GM23338 (cell line): Measurements from ENCODE around the gene SNRPA1. TPM values are rescaled to one million over a fixed set of nuclear protein-coding genes. Genes with fewer than 3 reads are reported as not detected.

Experiments
- ATAC-seq: fragments of 200-7000 bp; cut with Tn5 transposase; 3 replicates; pipeline ENCODE4 v1.9.1; 2020
- DNase-seq: peaks from one replicate; pipeline ENCODE4 v3.0.0-alpha.2; 2015; ENCODE audit warnings: low spot score
- H2AFZ ChIP-seq: fragments of 200-600 bp; sonication (generic); 2 replicates; pipeline ENCODE4 v1.8.0; 2016; ENCODE audit warnings: antibody characterized with exemption, mild to moderate bottlenecking, moderate library complexity
- H3F3A ChIP-seq: fragments of 200-600 bp; sonication (generic); replicated peaks from 2 replicates; pipeline ENCODE4 v1.8.0; 2017; ENCODE audit warnings: antibody characterized with exemption, mixed run types, low read depth
- H3K27ac ChIP-seq: fragments of 200-600 bp; sonication (generic); 2 replicates; pipeline ENCODE4 v1.6.1; 2016; ENCODE audit warnings: low read depth
- H3K27me3 ChIP-seq: fragments of 200-600 bp; sonication (generic); 2 replicates; pipeline ENCODE4 v1.8.0; 2016; ENCODE audit warnings: mild to moderate bottlenecking, mixed run types, moderate library complexity; ENCODE audit not compliant: insufficient read depth
- H3K36me3 ChIP-seq: fragments of 200-600 bp; sonication (generic); 2 replicates; pipeline ENCODE4 v1.8.0; 2016; ENCODE audit warnings: mild to moderate bottlenecking; ENCODE audit not compliant: insufficient read depth
- H3K4me1 ChIP-seq: fragments of 200-600 bp; sonication (generic); 2 replicates; pipeline ENCODE4 v1.8.0; 2016; ENCODE audit warnings: mild to moderate bottlenecking, moderate library complexity; ENCODE audit not compliant: insufficient read depth
- H3K4me2 ChIP-seq: fragments of 200-600 bp; sonication (generic); 2 replicates; pipeline ENCODE4 v1.7.1; 2017; ENCODE audit warnings: mixed run types
- H3K4me3 ChIP-seq: fragments of 200-600 bp; sonication (generic); 2 replicates; pipeline ENCODE4 v1.6.1; 2016; ENCODE audit warnings: mixed run types
- H3K79me2 ChIP-seq: fragments of 200-600 bp; sonication (generic); replicated peaks from 2 replicates; pipeline ENCODE4 v1.8.0; 2017; ENCODE audit warnings: mild to moderate bottlenecking; ENCODE audit not compliant: insufficient read depth
- H3K9me2 ChIP-seq: fragments of 200-600 bp; sonication (generic); 2 replicates; pipeline ENCODE4 v1.8.0; 2017; ENCODE audit not compliant: insufficient read depth
- H4K20me1 ChIP-seq: fragments of 200-600 bp; sonication (generic); replicated peaks from 2 replicates; pipeline ENCODE4 v1.8.0; 2017; ENCODE audit warnings: mild to moderate bottlenecking; ENCODE audit not compliant: insufficient read depth
- H3K27ac Mint-ChIP-seq: 2 replicates; pipeline ENCODE4 v1.8.0; 2020; ENCODE audit warnings: inconsistent platforms, mild to moderate bottlenecking, moderate library complexity, mixed read lengths
- H3K27me3 Mint-ChIP-seq: 3 replicates; pipeline ENCODE4 v1.8.0; 2022; ENCODE audit warnings: low read depth, mild to moderate bottlenecking, moderate library complexity, mixed read lengths, inconsistent platforms; ENCODE audit not compliant: insufficient read depth, poor library complexity
- H3K36me3 Mint-ChIP-seq: 3 replicates; pipeline ENCODE4 v1.8.0; 2021; ENCODE audit warnings: low read depth, mild to moderate bottlenecking, inconsistent platforms, moderate library complexity, mixed read lengths
- H3K4me1 Mint-ChIP-seq: 3 replicates; pipeline ENCODE4 v1.8.0; 2020; ENCODE audit warnings: mild to moderate bottlenecking, inconsistent platforms, mixed read lengths
- H3K4me3 Mint-ChIP-seq: 3 replicates; pipeline ENCODE4 v1.8.0; 2021; ENCODE audit warnings: moderate library complexity, mild to moderate bottlenecking, inconsistent platforms, mixed read lengths
- H3K9me3 Mint-ChIP-seq: 3 replicates; pipeline ENCODE4 v1.8.0; 2020; ENCODE audit warnings: moderate library complexity, mild to moderate bottlenecking, inconsistent platforms, mixed read lengths
- EZH2 ChIP-seq: fragments of 200-600 bp; sonication (generic); IDR thresholded peaks from one replicate; pipeline ENCODE4 v1.8.0; 2017; ENCODE audit warnings: antibody characterized with exemption, mild to moderate bottlenecking, low read depth; ENCODE audit not compliant: unreplicated experiment
- EZH2phosphoT487 ChIP-seq: fragments of 200-600 bp; sonication (generic); IDR thresholded peaks from one replicate; pipeline ENCODE4 v1.8.1; 2018; ENCODE audit warnings: antibody characterized with exemption; ENCODE audit not compliant: unreplicated experiment
- JUNB ChIP-seq: IDR thresholded peaks from one replicate; pipeline ENCODE4 v1.6.1; 2016; ENCODE audit warnings: antibody characterized with exemption; ENCODE audit not compliant: unreplicated experiment
- NANOG ChIP-seq: IDR thresholded peaks from 2 replicates; pipeline ENCODE4 v1.6.1; 2016; ENCODE audit warnings: antibody characterized with exemption, borderline replicate concordance
- STAT1 ChIP-seq: IDR thresholded peaks from one replicate; pipeline ENCODE4 v1.6.1; 2016; ENCODE audit warnings: antibody characterized with exemption; ENCODE audit not compliant: unreplicated experiment
- ZNF331 ChIP-seq: fragments of 250-450 bp; sonication (Bioruptor Pico); IDR thresholded peaks from 2 replicates; pipeline ENCODE4 v1.5.0; 2020; ENCODE audit warnings: low read depth, mild to moderate bottlenecking, moderate library complexity
- polyA plus RNA-seq: library from polyadenylated mRNA; unstranded; fragments of >200 nt; fragmentation: Nextera tagmentation; extraction: Ambion mirVana; gene quantifications from 2 replicates; pipeline ENCODE4 v1.2.1, GENCODE V29; 2016
- total RNA-seq: library from RNA; depleted of rRNA; stranded (reverse); fragments of >200 nt; shearing (Covaris generic); gene quantifications from 2 replicates; pipeline ENCODE4 v1.2.3, GENCODE V29; 2014
- TF ChIP-seq, protein P1 (sequence below): fragments of 250-450 bp; sonication (Bioruptor Pico); IDR thresholded peaks from 2 replicates; pipeline ENCODE4 v1.5.0; 2020; ENCODE audit warnings: mild to moderate bottlenecking, moderate library complexity

The SNRPA1 gene
- total and polyA plus RNA-seq, 2 experiments from 2014 or later = 170 to 361 TPM

DNA sequence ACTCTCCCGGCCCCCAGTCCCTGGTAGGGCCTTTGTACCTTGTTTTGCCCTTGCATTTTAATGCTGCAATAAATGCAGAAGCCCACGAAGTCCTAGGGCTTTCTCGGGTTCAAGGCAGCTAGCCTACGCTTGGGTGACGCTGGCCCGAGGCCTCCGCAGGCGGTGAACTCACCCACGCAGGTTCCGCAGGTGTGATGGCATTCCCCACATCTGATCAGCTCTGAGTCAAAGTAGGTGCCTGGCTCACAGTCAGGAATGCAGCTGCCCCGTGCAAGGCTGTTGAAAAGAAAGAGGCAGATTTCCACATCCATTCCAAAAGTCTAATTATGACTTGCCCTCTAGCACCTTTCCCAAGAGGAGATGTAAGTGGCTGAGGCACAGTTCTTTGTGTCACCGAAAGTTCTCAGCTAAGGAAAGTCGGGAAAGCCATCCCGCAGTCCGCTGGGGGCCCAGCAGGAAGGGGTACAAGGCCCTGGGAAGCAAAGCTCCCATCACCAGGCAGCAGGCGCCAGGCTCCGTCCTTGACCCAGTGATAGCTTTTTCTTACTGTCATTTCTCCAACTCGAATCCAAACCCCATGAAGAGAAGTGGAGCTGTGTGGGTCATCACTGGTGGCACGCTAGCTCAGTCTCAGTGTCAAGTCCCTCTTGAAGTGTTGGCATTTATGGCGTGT lies 23.2 kb upstream of the SNRPA1 start:
- Mint-ChIP-seq H3K4me1 (peaks cover 6% of the 10 kb centered on the region; the same call in 2 of the 3 replicates), H3K36me3 (no peaks in the 10 kb centered on the region; the same call in 2 of the 3 replicates), H3K27ac (no peak overlapping the region), H3K4me3 (no peak overlapping the region), H3K27me3 (peaks cover 15% of the 10 kb centered on the region), H3K9me3 (no peaks in the 10 kb centered on the region; the same call in 2 of the 3 replicates)
- H2AFZ ChIP-seq = no peak overlapping the region
- no peaks in the 10 kb centered on the region for H4K20me1 ChIP-seq
- no peak for ATAC-seq
- H3K27me3 ChIP-seq = no peaks in the 10 kb centered on the region
- TF ChIP-seq EZH2 (no peak), JUNB (no peak), ZNF331 (CRISPR knock-in tag) (no peak), NANOG (no peak), STAT1 (no peak), EZH2phosphoT487 (no peak)
- TF ChIP-seq, protein P1, sequence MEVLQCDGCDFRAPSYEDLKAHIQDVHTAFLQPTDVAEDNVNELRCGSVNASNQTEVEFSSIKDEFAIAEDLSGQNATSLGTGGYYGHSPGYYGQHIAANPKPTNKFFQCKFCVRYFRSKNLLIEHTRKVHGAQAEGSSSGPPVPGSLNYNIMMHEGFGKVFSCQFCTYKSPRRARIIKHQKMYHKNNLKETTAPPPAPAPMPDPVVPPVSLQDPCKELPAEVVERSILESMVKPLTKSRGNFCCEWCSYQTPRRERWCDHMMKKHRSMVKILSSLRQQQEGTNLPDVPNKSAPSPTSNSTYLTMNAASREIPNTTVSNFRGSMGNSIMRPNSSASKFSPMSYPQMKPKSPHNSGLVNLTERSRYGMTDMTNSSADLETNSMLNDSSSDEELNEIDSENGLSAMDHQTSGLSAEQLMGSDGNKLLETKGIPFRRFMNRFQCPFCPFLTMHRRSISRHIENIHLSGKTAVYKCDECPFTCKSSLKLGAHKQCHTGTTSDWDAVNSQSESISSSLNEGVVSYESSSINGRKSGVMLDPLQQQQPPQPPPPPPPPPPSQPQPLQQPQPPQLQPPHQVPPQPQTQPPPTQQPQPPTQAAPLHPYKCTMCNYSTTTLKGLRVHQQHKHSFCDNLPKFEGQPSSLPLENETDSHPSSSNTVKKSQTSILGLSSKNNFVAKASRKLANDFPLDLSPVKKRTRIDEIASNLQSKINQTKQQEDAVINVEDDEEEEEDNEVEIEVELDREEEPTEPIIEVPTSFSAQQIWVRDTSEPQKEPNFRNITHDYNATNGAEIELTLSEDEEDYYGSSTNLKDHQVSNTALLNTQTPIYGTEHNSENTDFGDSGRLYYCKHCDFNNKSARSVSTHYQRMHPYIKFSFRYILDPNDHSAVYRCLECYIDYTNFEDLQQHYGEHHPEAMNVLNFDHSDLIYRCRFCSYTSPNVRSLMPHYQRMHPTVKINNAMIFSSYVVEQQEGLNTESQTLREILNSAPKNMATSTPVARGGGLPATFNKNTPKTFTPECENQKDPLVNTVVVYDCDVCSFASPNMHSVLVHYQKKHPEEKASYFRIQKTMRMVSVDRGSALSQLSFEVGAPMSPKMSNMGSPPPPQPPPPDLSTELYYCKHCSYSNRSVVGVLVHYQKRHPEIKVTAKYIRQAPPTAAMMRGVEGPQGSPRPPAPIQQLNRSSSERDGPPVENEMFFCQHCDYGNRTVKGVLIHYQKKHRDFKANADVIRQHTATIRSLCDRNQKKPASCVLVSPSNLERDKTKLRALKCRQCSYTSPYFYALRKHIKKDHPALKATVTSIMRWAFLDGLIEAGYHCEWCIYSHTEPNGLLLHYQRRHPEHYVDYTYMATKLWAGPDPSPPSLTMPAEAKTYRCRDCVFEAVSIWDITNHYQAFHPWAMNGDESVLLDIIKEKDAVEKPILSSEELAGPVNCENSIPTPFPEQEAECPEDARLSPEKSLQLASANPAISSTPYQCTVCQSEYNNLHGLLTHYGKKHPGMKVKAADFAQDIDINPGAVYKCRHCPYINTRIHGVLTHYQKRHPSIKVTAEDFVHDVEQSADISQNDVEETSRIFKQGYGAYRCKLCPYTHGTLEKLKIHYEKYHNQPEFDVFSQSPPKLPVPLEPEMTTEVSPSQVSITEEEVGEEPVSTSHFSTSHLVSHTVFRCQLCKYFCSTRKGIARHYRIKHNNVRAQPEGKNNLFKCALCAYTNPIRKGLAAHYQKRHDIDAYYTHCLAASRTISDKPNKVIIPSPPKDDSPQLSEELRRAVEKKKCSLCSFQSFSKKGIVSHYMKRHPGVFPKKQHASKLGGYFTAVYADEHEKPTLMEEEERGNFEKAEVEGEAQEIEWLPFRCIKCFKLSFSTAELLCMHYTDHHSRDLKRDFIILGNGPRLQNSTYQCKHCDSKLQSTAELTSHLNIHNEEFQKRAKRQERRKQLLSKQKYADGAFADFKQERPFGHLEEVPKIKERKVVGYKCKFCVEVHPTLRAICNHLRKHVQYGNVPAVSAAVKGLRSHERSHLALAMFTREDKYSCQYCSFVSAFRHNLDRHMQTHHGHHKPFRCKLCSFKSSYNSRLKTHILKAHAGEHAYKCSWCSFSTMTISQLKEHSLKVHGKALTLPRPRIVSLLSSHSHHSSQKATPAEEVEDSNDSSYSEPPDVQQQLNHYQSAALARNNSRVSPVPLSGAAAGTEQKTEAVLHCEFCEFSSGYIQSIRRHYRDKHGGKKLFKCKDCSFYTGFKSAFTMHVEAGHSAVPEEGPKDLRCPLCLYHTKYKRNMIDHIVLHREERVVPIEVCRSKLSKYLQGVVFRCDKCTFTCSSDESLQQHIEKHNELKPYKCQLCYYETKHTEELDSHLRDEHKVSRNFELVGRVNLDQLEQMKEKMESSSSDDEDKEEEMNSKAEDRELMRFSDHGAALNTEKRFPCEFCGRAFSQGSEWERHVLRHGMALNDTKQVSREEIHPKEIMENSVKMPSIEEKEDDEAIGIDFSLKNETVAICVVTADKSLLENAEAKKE (CRISPR knock-in tag) = no peak
- H3F3A ChIP-seq = no peaks in the 10 kb centered on the region
- H3K4me3 ChIP-seq = no peak overlapping the region
- no peaks in the 10 kb centered on the region for H3K79me2 ChIP-seq
- H3K27ac ChIP-seq = no peak overlapping the region
- H3K4me1 ChIP-seq = no peaks in the 10 kb centered on the region
- no peak overlapping the region for H3K4me2 ChIP-seq
- no peaks in the 10 kb centered on the region for H3K36me3 ChIP-seq
- no peaks in the 10 kb centered on the region for H3K9me2 ChIP-seq
- DNase-seq = no peak
